ENCODE data around the gene TCEANC. TPM values are rescaled to one million over a fixed set of nuclear protein-coding genes. Genes with fewer than 3 reads are reported as not detected.

TCEANC gene
- total and polyA plus RNA-seq, 2 donors (not counting 1 experiment from before 2014, with no cell fraction given): 2.3 to 7.3 TPM

DNA sequence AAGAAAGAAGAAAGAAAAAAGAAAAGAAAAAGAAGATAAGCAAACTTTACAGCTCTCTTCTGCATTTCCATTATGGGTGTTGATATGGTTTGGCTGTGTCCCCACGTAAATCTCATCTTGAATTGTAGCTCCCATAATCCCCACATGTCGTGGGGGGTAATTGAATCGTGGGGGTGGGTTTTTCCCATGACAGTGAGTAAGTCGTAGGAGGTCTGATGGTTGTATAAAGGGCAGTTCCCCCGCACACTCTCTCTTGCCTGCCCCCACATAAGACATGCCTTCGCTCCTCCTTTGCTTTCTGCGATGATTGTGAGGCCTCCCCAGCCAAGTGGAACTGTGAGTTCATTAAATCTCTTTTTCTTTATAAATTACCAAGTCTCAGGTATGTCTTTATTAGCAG is 28.7 kb downstream of the TCEANC start:
- Histone ChIP-seq H4K20me1 (ENCODE audit: control insufficient read depth, extremely low read depth, insufficient read depth, low read length) (no peaks in the 10 kb centered on the region), H3K79me2 (ENCODE audit: control insufficient read depth, insufficient read depth, low read length) (no peaks in the 10 kb centered on the region), H3K27ac (ENCODE audit: insufficient read depth, low read length) (no peak overlapping the region), H3K4me2 (ENCODE audit: extremely low read depth, insufficient read depth, low read length) (no peak overlapping the region), H3K9ac (ENCODE audit: insufficient read depth, low read length) (no peak overlapping the region), H3K4me3 (replicated peaks in 1 of 4; ENCODE audit: control extremely low read depth in 1 of 4, insufficient read depth in 1 of 4, low read depth in 3 of 4, low read length in 4 of 4) (no peak overlapping the region), H3K9me3 (ENCODE audit: control insufficient read depth, insufficient read depth, low read depth, low read length) (no peaks in the 10 kb centered on the region), H3K4me1 (ENCODE audit: control insufficient read depth, extremely low read depth, insufficient read depth, low read length) (no peaks in the 10 kb centered on the region), H2AFZ (ENCODE audit: low read length) (no peak overlapping the region), H3K36me3 (ENCODE audit: control insufficient read depth, insufficient read depth, low read length) (no peaks in the 10 kb centered on the region), H3K27me3 (ENCODE audit: control insufficient read depth, insufficient read depth, low read length) (no peaks in the 10 kb centered on the region)
- DNase-seq (ENCODE audit: low read depth in 2 of 2): no peak
- TF ChIP-seq, protein P1, sequence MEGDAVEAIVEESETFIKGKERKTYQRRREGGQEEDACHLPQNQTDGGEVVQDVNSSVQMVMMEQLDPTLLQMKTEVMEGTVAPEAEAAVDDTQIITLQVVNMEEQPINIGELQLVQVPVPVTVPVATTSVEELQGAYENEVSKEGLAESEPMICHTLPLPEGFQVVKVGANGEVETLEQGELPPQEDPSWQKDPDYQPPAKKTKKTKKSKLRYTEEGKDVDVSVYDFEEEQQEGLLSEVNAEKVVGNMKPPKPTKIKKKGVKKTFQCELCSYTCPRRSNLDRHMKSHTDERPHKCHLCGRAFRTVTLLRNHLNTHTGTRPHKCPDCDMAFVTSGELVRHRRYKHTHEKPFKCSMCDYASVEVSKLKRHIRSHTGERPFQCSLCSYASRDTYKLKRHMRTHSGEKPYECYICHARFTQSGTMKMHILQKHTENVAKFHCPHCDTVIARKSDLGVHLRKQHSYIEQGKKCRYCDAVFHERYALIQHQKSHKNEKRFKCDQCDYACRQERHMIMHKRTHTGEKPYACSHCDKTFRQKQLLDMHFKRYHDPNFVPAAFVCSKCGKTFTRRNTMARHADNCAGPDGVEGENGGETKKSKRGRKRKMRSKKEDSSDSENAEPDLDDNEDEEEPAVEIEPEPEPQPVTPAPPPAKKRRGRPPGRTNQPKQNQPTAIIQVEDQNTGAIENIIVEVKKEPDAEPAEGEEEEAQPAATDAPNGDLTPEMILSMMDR (conservative IDR thresholded peaks at IDR 0.05 in 1 of 2, IDR thresholded peaks at IDR 0.05 in 1 of 2; ENCODE audit: low read depth in 1 of 2, low read length in 2 of 2): no peak

DNA sequence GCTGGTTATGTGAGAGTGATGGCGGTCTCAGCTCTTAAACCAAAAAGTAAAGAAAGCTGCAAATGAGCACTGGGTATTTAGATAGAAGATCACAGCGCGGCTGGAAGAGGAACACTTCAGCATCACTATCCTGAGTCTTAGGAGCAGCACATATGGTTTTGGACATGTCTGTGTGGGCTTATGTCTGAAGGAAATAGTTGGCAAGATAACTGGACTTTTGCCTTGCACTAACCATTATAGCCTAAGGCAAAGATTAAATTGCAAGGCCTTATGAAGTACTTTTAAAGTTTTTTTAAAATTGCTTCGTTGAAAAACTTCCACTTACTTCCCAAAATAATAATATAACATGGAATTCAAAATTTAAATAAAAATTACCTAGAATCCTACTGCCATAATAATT is 31.4 kb downstream of the TCEANC start:
- Histone ChIP-seq H3K4me3 (replicated peaks in 1 of 4; ENCODE audit: control extremely low read depth in 1 of 4, insufficient read depth in 1 of 4, low read depth in 3 of 4, low read length in 4 of 4) (no peak overlapping the region), H3K36me3 (ENCODE audit: control insufficient read depth, insufficient read depth, low read length) (no peaks in the 10 kb centered on the region), H3K9ac (ENCODE audit: insufficient read depth, low read length) (no peak overlapping the region), H3K79me2 (ENCODE audit: control insufficient read depth, insufficient read depth, low read length) (peaks cover 1% of the 10 kb centered on the region), H3K27me3 (ENCODE audit: control insufficient read depth, insufficient read depth, low read length) (no peaks in the 10 kb centered on the region), H3K9me3 (ENCODE audit: control insufficient read depth, insufficient read depth, low read depth, low read length) (no peaks in the 10 kb centered on the region), H3K27ac (ENCODE audit: insufficient read depth, low read length) (no peak overlapping the region), H2AFZ (ENCODE audit: low read length) (no peak overlapping the region), H3K4me1 (ENCODE audit: control insufficient read depth, extremely low read depth, insufficient read depth, low read length) (no peaks in the 10 kb centered on the region), H3K4me2 (ENCODE audit: extremely low read depth, insufficient read depth, low read length) (no peak overlapping the region), H4K20me1 (ENCODE audit: control insufficient read depth, extremely low read depth, insufficient read depth, low read length) (no peaks in the 10 kb centered on the region)
- TF ChIP-seq, protein P1 (conservative IDR thresholded peaks at IDR 0.05 in 1 of 2, IDR thresholded peaks at IDR 0.05 in 1 of 2; ENCODE audit: low read depth in 1 of 2, low read length in 2 of 2): no peak
- no peak for TF ChIP-seq EZH2 (IDR thresholded peaks at IDR 0.05; ENCODE audit: low read length, missing control alignments)
- no peak for DNase-seq (ENCODE audit: low read depth in 2 of 2)

DNA sequence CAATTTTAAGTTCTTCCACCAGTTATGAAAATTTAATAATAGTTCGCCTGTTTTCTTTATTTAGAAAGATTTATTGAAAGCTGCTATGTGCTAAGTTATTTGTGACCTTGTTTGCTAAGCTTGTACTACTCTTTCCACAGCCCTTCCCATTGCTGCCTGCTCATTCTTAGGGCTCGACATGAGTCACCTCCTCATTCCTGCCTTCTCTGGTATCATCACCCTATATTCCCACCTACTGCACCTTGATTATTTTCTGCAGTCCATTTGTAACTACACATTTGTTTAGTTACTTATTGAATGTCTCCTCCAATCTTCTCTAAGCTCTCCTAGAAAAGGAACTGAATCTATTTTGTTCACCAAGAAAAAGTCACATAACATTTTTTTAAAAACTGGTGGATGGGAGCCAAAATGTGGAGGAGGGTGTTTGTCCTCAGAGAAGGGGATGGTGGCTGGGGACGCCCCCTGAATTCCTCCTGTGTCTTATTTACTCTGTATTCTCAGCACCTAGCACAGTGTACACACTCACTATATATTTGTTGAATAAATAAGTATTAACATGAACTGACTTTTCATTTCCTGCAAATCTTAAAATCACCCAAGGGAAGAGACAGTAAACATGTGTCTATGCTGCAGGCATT is 32.3 kb downstream of the TCEANC start:
- H3K36me3 ChIP-seq (ENCODE audit: control insufficient read depth, insufficient read depth, low read length): no peaks in the 10 kb centered on the region
- H2AFZ ChIP-seq (ENCODE audit: low read length): no peak overlapping the region
- H3K4me3 ChIP-seq (replicated peaks in 1 of 4; ENCODE audit: control extremely low read depth in 1 of 4, insufficient read depth in 1 of 4, low read depth in 3 of 4, low read length in 4 of 4): no peak overlapping the region
- H3K9ac ChIP-seq (ENCODE audit: insufficient read depth, low read length): no peak overlapping the region
- peak in 1 of 2 donors; percentile 43 for DNase-seq (ENCODE audit: low read depth in 2 of 2)
- H3K27ac ChIP-seq (ENCODE audit: insufficient read depth, low read length): no peak overlapping the region
- no peaks in the 10 kb centered on the region for H4K20me1 ChIP-seq (ENCODE audit: control insufficient read depth, extremely low read depth, insufficient read depth, low read length)
- no peak for TF ChIP-seq EZH2 (IDR thresholded peaks at IDR 0.05; ENCODE audit: low read length, missing control alignments)
- TF ChIP-seq, protein P1 (conservative IDR thresholded peaks at IDR 0.05 in 1 of 2, IDR thresholded peaks at IDR 0.05 in 1 of 2; ENCODE audit: low read depth in 1 of 2, low read length in 2 of 2): no peak
- no peaks in the 10 kb centered on the region for H3K27me3 ChIP-seq (ENCODE audit: control insufficient read depth, insufficient read depth, low read length)
- H3K79me2 ChIP-seq (ENCODE audit: control insufficient read depth, insufficient read depth, low read length): peaks cover 9% of the 10 kb centered on the region
- no peaks in the 10 kb centered on the region for H3K9me3 ChIP-seq (ENCODE audit: control insufficient read depth, insufficient read depth, low read depth, low read length)
- H3K4me2 ChIP-seq (ENCODE audit: extremely low read depth, insufficient read depth, low read length): no peak overlapping the region
- H3K4me1 ChIP-seq (ENCODE audit: control insufficient read depth, extremely low read depth, insufficient read depth, low read length): no peaks in the 10 kb centered on the region

Measured in fibroblast of lung (primary cell).